NT2/D1 (cell line): Measurements from ENCODE around the gene ATP13A2.

Experiments used
- SUZ12 ChIP-seq: IDR thresholded peaks from 2 replicates; pipeline ENCODE4 v1.6.1; 2011; ENCODE audit not compliant: insufficient read length, insufficient read depth; ENCODE audit errors: extremely low read depth
- YY1 ChIP-seq: IDR thresholded peaks from 2 replicates; pipeline ENCODE4 v1.6.1; 2011; ENCODE audit not compliant: insufficient read length, insufficient read depth

DNA sequence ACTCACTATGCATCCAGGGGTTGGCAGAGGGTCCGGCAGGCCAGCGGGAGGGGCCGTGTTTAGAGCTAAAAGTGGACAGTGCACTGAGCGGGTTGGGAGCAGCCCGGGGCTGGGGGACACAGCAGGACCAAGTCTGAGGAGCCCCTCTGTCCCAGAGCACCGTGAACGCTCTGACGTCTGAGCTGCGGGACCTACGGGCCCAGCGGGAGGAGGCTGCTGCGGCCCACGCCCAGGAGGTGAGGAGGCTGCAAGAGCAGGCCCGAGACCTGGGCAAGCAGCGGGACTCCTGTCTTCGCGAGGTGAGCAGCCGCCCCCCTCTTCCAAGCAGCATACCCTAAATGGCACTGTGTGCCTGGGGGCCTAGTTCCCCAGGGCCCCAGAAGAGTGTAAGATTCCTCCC, 57.1 kb downstream of the ATP13A2 start:
- no peak for TF ChIP-seq SUZ12
- TF ChIP-seq YY1: no peak
